Epithelial cell of esophagus (primary cell): Measurements from ENCODE around the gene CACNA2D2.

Experiments
- DNase-seq: peaks from one replicate; pipeline ENCODE4 v3.0.0; 2010; ENCODE audit warnings: low read depth
- H3K4me3 ChIP-seq: 2 replicates; pipeline ENCODE4 v1.5.1; 2011; ENCODE audit warnings: mild to moderate bottlenecking, low read length, control low read depth
- CTCF ChIP-seq: IDR thresholded peaks from 2 replicates; pipeline ENCODE4 v1.5.1; 2011; ENCODE audit warnings: low read depth, mild to moderate bottlenecking, low read length, control low read depth, inconsistent platforms; ENCODE audit not compliant: insufficient read depth; ENCODE audit errors: missing control alignments

Gene CACNA2D2

GRCh38 chr3:50545781-50546180 lies 42.3 kb upstream of the CACNA2D2 start:
- no peak overlapping the region for H3K4me3 ChIP-seq
- DNase-seq, result no peak
- no peak for TF ChIP-seq CTCF

- H3K4me3 ChIP-seq, result no peak overlapping the region
- peak; percentile 94 for TF ChIP-seq CTCF
- peak; percentile 62 for DNase-seq
Observed at GRCh38 chr3:50542177-50543034, 39.0 kb upstream of the CACNA2D2 start.

- no peak for TF ChIP-seq CTCF
- peak; percentile 60 for DNase-seq
- no peak overlapping the region for H3K4me3 ChIP-seq
Observed at GRCh38 chr3:50539356-50540286, 36.2 kb upstream of the CACNA2D2 start.

- no peak for DNase-seq
- TF ChIP-seq CTCF, result no peak
- no peak overlapping the region for H3K4me3 ChIP-seq
Observed at GRCh38 chr3:50537421-50538129, 34.1 kb upstream of the CACNA2D2 start.

GRCh38 chr3:50536471-50537180 lies 33.2 kb upstream of the CACNA2D2 start:
- no peak for TF ChIP-seq CTCF
- no peak overlapping the region for H3K4me3 ChIP-seq

GRCh38 chr3:50534681-50535330 lies 31.4 kb upstream of the CACNA2D2 start:
- no peak overlapping the region for H3K4me3 ChIP-seq
- no peak for TF ChIP-seq CTCF
- DNase-seq, result no peak

More at GRCh38 chr3:50536471-50537180, 33.2 kb upstream of the CACNA2D2 start:
- DNase-seq, result peak; percentile 24
